ENCODE measurements around the gene PPP2R3A. TPM values are rescaled to one million over a fixed set of nuclear protein-coding genes. Genes with fewer than 3 reads are reported as not detected.
A peak's percentile ranks its signal among the peaks of the same experiment; 100 is the strongest.
"Not testable (repeated sequence)": the region's sequence is repeated elsewhere in the genome, so short reads cannot be mapped to it uniquely, and the experiment has no call there.

The PPP2R3A gene
- total and polyA plus RNA-seq, 2 donors from 2014 or later, result 16.6 to 71.9 TPM

DNA sequence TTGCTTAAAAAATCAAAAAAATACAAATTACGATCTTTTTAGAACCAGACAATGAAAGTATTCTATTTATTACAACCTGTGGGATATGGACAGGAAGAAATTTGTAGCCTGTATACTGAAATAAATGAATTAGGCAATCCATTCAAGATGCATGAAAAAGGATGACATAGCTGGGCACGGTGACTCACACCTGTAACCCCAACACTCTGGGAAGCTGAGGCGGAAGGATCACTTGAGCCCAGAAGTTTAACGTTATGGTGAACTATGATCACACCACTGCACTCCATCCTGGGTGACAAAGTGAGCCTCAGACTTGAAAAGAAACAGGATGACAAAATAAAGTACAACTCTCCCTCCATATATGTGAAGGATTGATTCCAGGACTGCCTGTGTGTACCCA is 156.5 kb downstream of the PPP2R3A start:
- TF ChIP-seq, protein P1, sequence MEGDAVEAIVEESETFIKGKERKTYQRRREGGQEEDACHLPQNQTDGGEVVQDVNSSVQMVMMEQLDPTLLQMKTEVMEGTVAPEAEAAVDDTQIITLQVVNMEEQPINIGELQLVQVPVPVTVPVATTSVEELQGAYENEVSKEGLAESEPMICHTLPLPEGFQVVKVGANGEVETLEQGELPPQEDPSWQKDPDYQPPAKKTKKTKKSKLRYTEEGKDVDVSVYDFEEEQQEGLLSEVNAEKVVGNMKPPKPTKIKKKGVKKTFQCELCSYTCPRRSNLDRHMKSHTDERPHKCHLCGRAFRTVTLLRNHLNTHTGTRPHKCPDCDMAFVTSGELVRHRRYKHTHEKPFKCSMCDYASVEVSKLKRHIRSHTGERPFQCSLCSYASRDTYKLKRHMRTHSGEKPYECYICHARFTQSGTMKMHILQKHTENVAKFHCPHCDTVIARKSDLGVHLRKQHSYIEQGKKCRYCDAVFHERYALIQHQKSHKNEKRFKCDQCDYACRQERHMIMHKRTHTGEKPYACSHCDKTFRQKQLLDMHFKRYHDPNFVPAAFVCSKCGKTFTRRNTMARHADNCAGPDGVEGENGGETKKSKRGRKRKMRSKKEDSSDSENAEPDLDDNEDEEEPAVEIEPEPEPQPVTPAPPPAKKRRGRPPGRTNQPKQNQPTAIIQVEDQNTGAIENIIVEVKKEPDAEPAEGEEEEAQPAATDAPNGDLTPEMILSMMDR (IDR thresholded peaks at IDR 0.05; ENCODE audit: borderline replicate concordance, extremely low read depth, insufficient read depth), result no peak
- H3K4me3 ChIP-seq (ENCODE audit: low read length in 3 of 3), result no peak overlapping the region
- H3K4me1 ChIP-seq (ENCODE audit: control insufficient read depth in 2 of 3, insufficient read depth in 2 of 3, low read depth in 1 of 3, low read length in 3 of 3), result no peaks in the 10 kb centered on the region
- H3K9ac ChIP-seq (ENCODE audit: low read length in 3 of 3), result no peak overlapping the region
- H3K27ac ChIP-seq (ENCODE audit: low read depth in 2 of 2, low read length in 2 of 2), result no peak overlapping the region
- DNase-seq (no peak), FAIRE-seq (no peak)
- H3K36me3 ChIP-seq (ENCODE audit: control insufficient read depth in 2 of 3, insufficient read depth in 3 of 3, low read length in 3 of 3), result peaks cover 0 to 11% (median 4%) of the 10 kb centered on the region in 3 donors
- no peaks in the 10 kb centered on the region for H3K9me3 ChIP-seq (ENCODE audit: control insufficient read depth in 2 of 3, insufficient read depth in 1 of 3, low read length in 3 of 3)
- intact Hi-C loops (cut with DNase I), result no loop called here
- no peaks in the 10 kb centered on the region for H3K27me3 ChIP-seq (ENCODE audit: control insufficient read depth, insufficient read depth, low read length)

DNA sequence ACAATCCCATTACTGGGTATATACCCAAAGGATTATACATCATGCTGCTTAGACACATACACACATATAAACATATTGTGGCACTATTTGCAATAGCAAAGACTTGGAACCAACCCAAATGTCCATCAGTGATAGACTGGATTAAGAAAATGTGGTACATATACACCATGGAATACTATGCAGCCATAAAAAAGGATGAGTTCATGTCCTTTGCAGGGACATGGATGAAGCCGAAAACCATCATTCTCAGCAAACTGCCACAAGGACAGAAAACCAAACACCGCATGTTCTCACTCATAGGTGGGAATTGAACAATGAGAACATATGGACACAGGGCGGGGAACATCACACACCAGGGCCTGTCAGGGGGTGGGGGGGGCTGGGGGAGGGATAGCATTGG is 166.1 kb downstream of the PPP2R3A start:
- H3K27me3 ChIP-seq (ENCODE audit: control insufficient read depth, insufficient read depth, low read length); intact Hi-C loops (cut with DNase I); FAIRE-seq; H3K4me1 ChIP-seq (ENCODE audit: control insufficient read depth in 2 of 3, insufficient read depth in 2 of 3, low read depth in 1 of 3, low read length in 3 of 3); H3K36me3 ChIP-seq (ENCODE audit: control insufficient read depth in 2 of 3, insufficient read depth in 3 of 3, low read length in 3 of 3); DNase-seq; H3K4me3 ChIP-seq (ENCODE audit: low read length in 3 of 3); H3K9ac ChIP-seq (ENCODE audit: low read length in 3 of 3); H3K27ac ChIP-seq (ENCODE audit: low read depth in 2 of 2, low read length in 2 of 2); H3K9me3 ChIP-seq (ENCODE audit: control insufficient read depth in 2 of 3, insufficient read depth in 1 of 3, low read length in 3 of 3): not testable (repeated sequence)

DNA sequence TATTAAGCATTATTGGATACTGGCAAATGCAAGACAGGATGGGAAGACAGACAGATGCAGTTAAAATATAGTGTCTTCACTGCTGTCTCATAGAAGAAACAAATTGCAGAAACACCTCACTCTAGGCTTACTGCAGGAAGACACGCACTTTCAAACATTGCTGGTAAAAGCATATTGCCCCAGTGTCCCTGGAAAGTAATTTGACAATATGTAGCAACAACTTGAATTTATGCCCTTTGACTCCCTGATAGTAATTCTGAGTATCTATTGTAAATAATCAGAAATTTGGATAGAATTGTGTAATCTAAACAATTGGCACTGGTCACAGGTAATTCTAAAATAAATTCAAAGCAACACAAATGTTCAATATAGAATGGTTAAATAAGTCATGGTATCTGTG is 168.6 kb downstream of the PPP2R3A start:
- Histone ChIP-seq H3K27ac (ENCODE audit: low read depth in 2 of 2, low read length in 2 of 2) (no peak overlapping the region), H3K27me3 (ENCODE audit: control insufficient read depth, insufficient read depth, low read length) (no peaks in the 10 kb centered on the region), H3K9me3 (ENCODE audit: control insufficient read depth in 2 of 3, insufficient read depth in 1 of 3, low read length in 3 of 3) (no peaks in the 10 kb centered on the region), H3K9ac (ENCODE audit: low read length in 3 of 3) (no peak overlapping the region), H3K36me3 (ENCODE audit: control insufficient read depth in 2 of 3, insufficient read depth in 3 of 3, low read length in 3 of 3) (peaks cover 0 to 2% (median 0%) of the 10 kb centered on the region in 3 donors), H3K4me1 (ENCODE audit: control insufficient read depth in 2 of 3, insufficient read depth in 2 of 3, low read depth in 1 of 3, low read length in 3 of 3) (no peaks in the 10 kb centered on the region), H3K4me3 (ENCODE audit: low read length in 3 of 3) (no peak overlapping the region)
- TF ChIP-seq, protein P1 (IDR thresholded peaks at IDR 0.05; ENCODE audit: borderline replicate concordance, extremely low read depth, insufficient read depth), result no peak
- no peak for DNase-seq
- intact Hi-C loops (cut with DNase I), result no loop called here
- no peak for FAIRE-seq

DNA sequence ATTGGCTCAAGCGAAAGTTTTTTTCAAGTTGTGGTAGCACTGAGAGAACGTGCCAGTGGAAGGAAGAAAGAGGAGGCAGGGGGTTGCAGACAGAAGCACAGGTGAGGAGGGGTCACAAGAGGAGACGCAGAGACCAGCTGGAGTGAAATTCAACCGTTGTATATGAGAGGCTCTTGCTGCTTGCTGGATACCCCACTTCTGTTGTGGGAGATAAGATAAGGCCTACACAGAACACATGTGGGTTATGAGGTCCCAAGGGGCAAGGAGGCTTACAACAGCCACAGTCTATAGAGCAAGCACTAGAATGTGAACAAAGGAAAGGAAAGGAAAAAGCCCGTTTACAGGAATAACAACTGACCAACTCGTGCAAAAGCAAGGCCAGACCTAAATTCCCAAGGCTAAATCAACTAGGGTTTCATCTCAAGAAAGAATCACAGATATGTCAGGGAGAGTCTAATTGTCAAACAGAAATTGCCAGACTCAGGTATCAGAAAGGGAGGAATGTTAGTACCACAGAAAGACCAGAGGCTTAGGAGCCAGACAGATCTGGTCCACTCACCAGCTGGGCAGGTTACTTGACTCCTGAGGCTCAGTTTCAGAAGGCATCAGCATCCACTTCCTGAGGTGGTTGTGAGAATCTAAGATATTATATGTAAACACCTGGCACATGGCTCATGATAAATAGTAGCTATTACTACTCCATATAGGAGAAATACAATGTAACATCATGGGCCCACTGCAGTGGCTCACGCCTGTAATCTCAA is 169.7 kb downstream of the PPP2R3A start:
- H3K4me3 ChIP-seq (ENCODE audit: low read length in 3 of 3), result no peak overlapping the region
- no peaks in the 10 kb centered on the region for H3K9me3 ChIP-seq (ENCODE audit: control insufficient read depth in 2 of 3, insufficient read depth in 1 of 3, low read length in 3 of 3)
- DNase-seq (peak in 1 of 5 donors; percentile 10), FAIRE-seq (no peak)
- TF ChIP-seq, protein P1 (IDR thresholded peaks at IDR 0.05; ENCODE audit: borderline replicate concordance, extremely low read depth, insufficient read depth), result no peak
- no peak overlapping the region for H3K27ac ChIP-seq (ENCODE audit: low read depth in 2 of 2, low read length in 2 of 2)
- no peaks in the 10 kb centered on the region for H3K4me1 ChIP-seq (ENCODE audit: control insufficient read depth in 2 of 3, insufficient read depth in 2 of 3, low read depth in 1 of 3, low read length in 3 of 3)
- H3K27me3 ChIP-seq (ENCODE audit: control insufficient read depth, insufficient read depth, low read length), result no peaks in the 10 kb centered on the region
- H3K36me3 ChIP-seq (ENCODE audit: control insufficient read depth in 2 of 3, insufficient read depth in 3 of 3, low read length in 3 of 3), result peaks cover 0 to 2% (median 0%) of the 10 kb centered on the region in 3 donors
- intact Hi-C loops (cut with DNase I), result no loop called here
- H3K9ac ChIP-seq (ENCODE audit: low read length in 3 of 3), result no peak overlapping the region

Data from kidney (tissue), 14 donors.